Measurements from ENCODE around the gene CCR3.
"Not testable (repeated sequence)": the region's sequence is repeated elsewhere in the genome, so short reads cannot be mapped to it uniquely, and the experiment has no call there.

Gene CCR3

DNA sequence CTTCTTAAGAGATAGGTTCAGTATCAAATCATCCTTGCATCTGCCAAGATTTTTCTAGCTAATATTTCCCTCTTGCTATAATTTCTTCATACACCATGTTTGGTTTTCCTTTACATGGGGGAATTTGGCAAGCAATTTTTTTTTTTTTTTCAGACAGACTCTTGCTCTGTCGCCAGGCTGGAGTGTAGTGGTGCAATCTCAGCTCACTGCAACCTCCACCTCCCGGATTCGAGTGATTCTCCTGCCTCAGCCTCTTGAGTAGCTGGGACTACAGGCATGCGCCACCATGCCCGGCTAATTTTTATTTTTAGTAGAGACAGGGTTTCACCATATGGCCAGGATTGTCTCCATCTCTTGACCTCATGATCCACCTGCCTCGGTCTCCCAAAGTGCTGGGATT lies 34.7 kb upstream of the CCR3 start:
- H3K4me1 ChIP-seq (ENCODE audit: insufficient read depth, low read length); H3K36me3 ChIP-seq (ENCODE audit: insufficient read depth, low read depth, low read length); H3K27me3 ChIP-seq (ENCODE audit: insufficient read depth, low read length); H3K27ac ChIP-seq (ENCODE audit: low read length); H3K9ac ChIP-seq (ENCODE audit: low read depth, low read length); H3K9me3 ChIP-seq (ENCODE audit: insufficient read depth, low read depth, low read length); H3K4me3 ChIP-seq (ENCODE audit: low read length): not testable (repeated sequence)

DNA sequence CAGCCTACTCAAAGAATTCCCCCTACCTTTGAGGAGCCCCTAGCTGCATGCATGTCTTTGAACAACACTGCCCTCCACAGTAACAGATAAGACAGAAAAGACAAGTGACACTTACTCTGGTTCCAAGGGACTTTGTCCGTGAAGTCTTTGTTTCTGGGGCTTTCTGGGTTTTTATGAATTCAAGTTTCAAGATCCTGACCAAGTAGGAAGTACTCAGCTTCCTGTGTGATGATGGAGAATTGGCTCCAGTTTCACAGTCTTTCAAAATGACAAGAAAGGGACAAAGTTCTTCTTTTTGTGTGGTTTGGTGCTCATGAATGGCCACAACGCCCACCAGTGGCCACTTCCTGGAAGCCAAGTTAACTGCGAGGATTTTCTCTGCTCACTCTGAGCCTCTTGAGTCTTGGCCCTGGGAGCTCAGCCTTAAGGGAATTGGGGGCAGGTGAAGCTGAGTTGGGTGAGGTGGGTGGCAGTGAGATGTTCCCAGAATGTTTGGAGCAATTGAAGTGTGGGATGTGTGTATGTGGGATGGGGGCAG lies 34.0 kb upstream of the CCR3 start, which contains the start of gene CCR1:
CCR1 (minus strand) TSS at position 147 of the 538 bp plus-strand sequence. CDS start 4,000 bp downstream, outside the sequence.
- H3K4me3 ChIP-seq (ENCODE audit: low read length): no peak within 1 kb of the TSS
- H3K27ac ChIP-seq (ENCODE audit: low read length): no peak within 1 kb of the TSS
- no peak within 1 kb of the TSS for H3K9ac ChIP-seq (ENCODE audit: low read depth, low read length)
- no peaks in the 10 kb centered on the region for H3K4me1 ChIP-seq (ENCODE audit: insufficient read depth, low read length)
- no peaks in the 10 kb centered on the region for H3K27me3 ChIP-seq (ENCODE audit: insufficient read depth, low read length)
- no peaks in the 10 kb centered on the region for H3K9me3 ChIP-seq (ENCODE audit: insufficient read depth, low read depth, low read length)
- no peaks in the 10 kb centered on the region for H3K36me3 ChIP-seq (ENCODE audit: insufficient read depth, low read depth, low read length)

DNA sequence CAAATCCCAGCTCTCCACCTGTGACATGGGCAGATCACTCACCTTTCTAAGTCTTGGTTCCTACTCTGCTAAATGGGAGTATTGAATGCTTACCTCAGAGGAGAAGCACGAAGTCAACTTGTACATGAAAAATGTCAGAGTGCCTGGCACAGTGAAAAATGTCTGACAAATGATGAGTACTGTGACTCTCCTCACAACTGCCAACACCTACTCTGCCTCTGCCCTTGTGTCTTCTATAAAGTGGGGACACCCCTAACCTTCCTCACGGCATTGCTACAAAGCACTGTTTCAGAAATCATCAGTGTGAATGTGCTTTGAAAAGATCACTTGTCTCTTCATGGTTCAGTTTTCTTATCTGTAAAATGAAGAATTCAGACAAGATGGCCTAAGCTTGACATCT lies 33.2 kb upstream of the CCR3 start:
- Histone ChIP-seq H3K36me3 (ENCODE audit: insufficient read depth, low read depth, low read length) (no peaks in the 10 kb centered on the region), H3K4me3 (ENCODE audit: low read length) (no peak overlapping the region), H3K9me3 (ENCODE audit: insufficient read depth, low read depth, low read length) (no peaks in the 10 kb centered on the region), H3K9ac (ENCODE audit: low read depth, low read length) (no peak overlapping the region), H3K4me1 (ENCODE audit: insufficient read depth, low read length) (no peaks in the 10 kb centered on the region), H3K27ac (ENCODE audit: low read length) (no peak overlapping the region), H3K27me3 (ENCODE audit: insufficient read depth, low read length) (no peaks in the 10 kb centered on the region)

DNA sequence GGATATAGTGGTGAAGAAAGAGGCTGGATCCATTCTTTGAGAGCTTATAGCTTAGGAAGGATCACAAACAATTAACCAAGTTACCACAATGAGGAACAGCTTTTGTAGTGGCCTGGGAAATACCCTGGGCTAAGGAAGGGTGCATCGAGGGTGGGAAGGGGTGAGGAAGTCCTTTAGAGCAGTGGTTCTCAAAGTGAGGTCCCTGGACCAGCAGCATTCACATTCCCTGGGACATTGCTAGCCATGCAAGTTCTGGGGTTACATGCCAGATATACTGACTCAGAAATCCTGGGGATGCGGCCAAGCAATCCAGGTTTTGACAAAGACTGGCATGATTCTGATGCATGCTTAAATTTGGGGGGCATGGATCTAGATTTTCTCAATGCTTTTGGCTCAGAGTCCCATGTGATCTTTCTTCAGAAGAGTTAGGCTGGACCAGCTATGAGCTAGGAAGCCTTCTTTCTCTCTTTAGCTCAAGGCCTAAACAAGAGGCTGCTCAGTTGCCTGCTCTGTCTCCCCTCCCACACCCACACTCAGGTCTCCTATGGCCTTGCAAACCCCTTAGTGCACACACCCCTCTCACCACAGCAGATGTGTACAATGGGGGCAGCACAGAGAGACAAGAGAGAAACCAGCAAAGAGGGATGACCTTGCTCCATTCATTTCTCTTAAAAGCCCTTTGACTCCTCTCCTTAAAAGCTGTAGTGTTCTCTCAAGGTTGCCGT lies 32.4 kb upstream of the CCR3 start:
- Histone ChIP-seq H3K9ac (ENCODE audit: low read depth, low read length) (no peak overlapping the region), H3K9me3 (ENCODE audit: insufficient read depth, low read depth, low read length) (no peaks in the 10 kb centered on the region), H3K4me1 (ENCODE audit: insufficient read depth, low read length) (no peaks in the 10 kb centered on the region), H3K36me3 (ENCODE audit: insufficient read depth, low read depth, low read length) (no peaks in the 10 kb centered on the region), H3K27me3 (ENCODE audit: insufficient read depth, low read length) (no peaks in the 10 kb centered on the region), H3K4me3 (ENCODE audit: low read length) (no peak overlapping the region), H3K27ac (ENCODE audit: low read length) (no peak overlapping the region)

DNA sequence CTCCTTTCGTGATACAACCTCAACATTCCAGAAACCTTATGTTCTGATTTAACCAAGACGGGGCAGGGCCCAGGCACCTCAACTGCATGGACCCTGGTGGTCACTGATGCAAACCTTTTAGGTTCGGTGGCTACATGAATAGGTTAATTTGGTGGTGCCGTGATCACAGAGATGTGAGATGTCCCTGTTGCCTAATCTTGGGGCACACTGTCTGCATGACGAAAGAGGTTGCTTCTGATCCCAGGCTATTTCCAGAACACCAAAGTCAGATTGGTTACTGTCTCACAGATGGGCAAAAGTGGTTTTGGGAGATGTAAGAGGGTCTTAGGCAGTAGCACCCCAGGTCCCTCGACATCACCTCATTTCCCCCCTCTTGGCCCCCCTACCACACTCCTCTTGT lies 30.2 kb upstream of the CCR3 start:
- Histone ChIP-seq H3K27me3 (ENCODE audit: insufficient read depth, low read length) (no peaks in the 10 kb centered on the region), H3K36me3 (ENCODE audit: insufficient read depth, low read depth, low read length) (no peaks in the 10 kb centered on the region), H3K9me3 (ENCODE audit: insufficient read depth, low read depth, low read length) (no peaks in the 10 kb centered on the region), H3K4me1 (ENCODE audit: insufficient read depth, low read length) (no peaks in the 10 kb centered on the region), H3K4me3 (ENCODE audit: low read length) (no peak overlapping the region), H3K27ac (ENCODE audit: low read length) (no peak overlapping the region), H3K9ac (ENCODE audit: low read depth, low read length) (no peak overlapping the region)

DNA sequence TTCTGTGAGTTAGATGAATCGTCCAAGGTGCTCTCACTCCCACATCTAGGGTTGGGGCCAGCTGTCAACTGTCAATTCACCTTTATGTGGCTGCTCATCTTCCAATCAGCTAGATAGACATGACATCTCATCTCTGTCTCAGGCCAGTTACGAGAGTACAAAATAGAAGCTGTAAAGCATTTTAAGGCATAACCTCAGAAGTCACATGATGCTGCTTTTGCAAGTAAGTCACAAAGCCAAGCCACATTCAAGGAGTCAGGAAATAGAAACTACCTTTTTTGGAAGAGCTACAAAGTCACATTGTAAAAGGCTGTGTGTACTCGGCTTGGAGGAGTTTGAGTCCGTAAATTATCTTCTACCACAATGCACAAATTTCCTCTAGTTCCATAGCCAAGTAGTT lies 29.1 kb upstream of the CCR3 start:
- H3K9ac ChIP-seq (ENCODE audit: low read depth, low read length): no peak overlapping the region
- no peaks in the 10 kb centered on the region for H3K4me1 ChIP-seq (ENCODE audit: insufficient read depth, low read length)
- no peaks in the 10 kb centered on the region for H3K36me3 ChIP-seq (ENCODE audit: insufficient read depth, low read depth, low read length)
- H3K9me3 ChIP-seq (ENCODE audit: insufficient read depth, low read depth, low read length): no peaks in the 10 kb centered on the region
- no peaks in the 10 kb centered on the region for H3K27me3 ChIP-seq (ENCODE audit: insufficient read depth, low read length)
- H3K27ac ChIP-seq (ENCODE audit: low read length): no peak overlapping the region
- no peak overlapping the region for H3K4me3 ChIP-seq (ENCODE audit: low read length)

DNA sequence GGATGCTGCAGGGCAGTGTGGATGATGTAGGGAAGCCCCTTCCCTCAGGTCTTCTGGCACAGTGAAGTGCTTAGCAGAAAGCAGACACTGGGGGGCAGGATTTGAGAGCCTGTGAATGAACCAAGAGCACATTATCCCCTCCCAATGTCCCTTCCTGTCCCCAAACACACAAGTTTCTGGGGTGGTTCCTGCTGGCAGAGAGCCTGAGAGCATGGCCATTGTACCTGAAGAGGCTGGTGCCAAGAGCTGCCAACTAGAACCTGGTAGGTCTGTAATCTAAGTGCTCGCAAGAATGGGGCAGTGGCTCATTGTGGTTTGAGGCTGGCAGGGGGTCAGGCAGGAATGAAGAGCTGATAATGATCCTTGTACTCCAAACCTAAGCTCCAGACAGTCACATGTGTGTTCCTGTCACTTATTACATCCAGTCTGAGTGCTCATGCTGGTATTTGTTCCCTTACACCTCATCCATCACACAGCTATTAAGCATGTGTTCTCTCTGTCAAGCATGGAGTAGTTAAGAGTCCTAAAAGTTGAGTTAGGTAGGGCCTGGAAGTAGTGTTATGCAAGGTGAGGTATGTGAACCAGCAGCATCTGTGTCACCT lies 27.4 kb upstream of the CCR3 start:
- H3K27ac ChIP-seq (ENCODE audit: low read length): no peak overlapping the region
- H3K9ac ChIP-seq (ENCODE audit: low read depth, low read length): no peak overlapping the region
- no peak overlapping the region for H3K4me3 ChIP-seq (ENCODE audit: low read length)
- H3K4me1 ChIP-seq (ENCODE audit: insufficient read depth, low read length): no peaks in the 10 kb centered on the region
- H3K27me3 ChIP-seq (ENCODE audit: insufficient read depth, low read length): no peaks in the 10 kb centered on the region
- no peaks in the 10 kb centered on the region for H3K36me3 ChIP-seq (ENCODE audit: insufficient read depth, low read depth, low read length)
- no peaks in the 10 kb centered on the region for H3K9me3 ChIP-seq (ENCODE audit: insufficient read depth, low read depth, low read length)

DNA sequence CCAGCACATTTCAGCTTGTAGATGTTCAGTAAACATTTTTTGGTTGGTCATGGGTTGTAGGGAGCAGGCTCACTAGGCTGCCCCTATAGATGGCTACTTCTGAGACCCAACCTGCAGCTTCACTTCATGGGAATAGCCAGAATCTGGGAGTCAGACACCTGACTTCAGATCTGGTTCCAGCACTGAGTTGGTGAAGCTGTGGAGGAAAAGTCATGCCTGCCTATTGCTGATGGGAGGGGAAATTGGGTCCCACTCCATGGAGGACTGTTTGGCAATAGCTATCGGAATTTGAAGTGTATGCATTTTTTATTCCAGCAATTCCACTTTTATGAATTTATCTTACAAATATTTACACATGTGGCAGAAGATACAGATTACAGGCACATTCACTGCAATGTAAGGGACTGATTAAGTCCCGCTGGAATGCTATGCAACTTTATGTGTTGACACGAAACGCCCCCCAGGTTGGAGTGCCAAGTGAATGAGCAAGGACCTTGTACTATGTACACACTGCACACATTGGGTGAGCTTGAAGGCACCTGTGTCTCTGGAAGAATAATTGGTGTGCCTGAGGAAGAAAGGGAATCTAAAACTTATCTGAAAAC lies 26.3 kb upstream of the CCR3 start:
- H3K9me3 ChIP-seq (ENCODE audit: insufficient read depth, low read depth, low read length): no peaks in the 10 kb centered on the region
- no peak overlapping the region for H3K9ac ChIP-seq (ENCODE audit: low read depth, low read length)
- no peak overlapping the region for H3K4me3 ChIP-seq (ENCODE audit: low read length)
- no peaks in the 10 kb centered on the region for H3K27me3 ChIP-seq (ENCODE audit: insufficient read depth, low read length)
- H3K4me1 ChIP-seq (ENCODE audit: insufficient read depth, low read length): no peaks in the 10 kb centered on the region
- no peaks in the 10 kb centered on the region for H3K36me3 ChIP-seq (ENCODE audit: insufficient read depth, low read depth, low read length)
- no peak overlapping the region for H3K27ac ChIP-seq (ENCODE audit: low read length)

DNA sequence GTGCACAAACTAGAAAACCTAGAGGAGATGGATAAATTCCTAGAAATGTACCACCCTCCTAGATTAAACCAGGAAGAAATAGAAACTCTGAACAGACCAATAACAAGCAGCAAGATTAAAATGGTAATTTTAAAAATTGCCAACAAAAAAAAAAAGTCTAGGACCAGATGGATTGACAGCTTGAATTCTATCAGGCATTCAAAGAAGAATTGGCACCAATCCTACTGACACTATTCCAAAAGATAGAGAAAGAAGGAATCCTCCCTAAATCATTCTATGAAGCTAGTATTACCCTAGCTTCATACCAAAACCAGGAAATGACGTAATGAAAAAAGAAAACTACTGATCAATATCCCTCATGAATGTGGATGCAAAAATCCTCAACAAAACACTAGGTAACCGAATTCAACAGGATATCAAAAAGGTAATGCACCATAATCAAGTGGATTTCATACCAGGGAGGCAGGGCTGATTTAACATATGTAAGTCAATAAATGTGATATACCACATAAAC lies 24.0 kb upstream of the CCR3 start:
- Histone ChIP-seq H3K9ac (ENCODE audit: low read depth, low read length) (no peak overlapping the region), H3K36me3 (ENCODE audit: insufficient read depth, low read depth, low read length) (no peaks in the 10 kb centered on the region), H3K27ac (ENCODE audit: low read length) (no peak overlapping the region), H3K9me3 (ENCODE audit: insufficient read depth, low read depth, low read length) (no peaks in the 10 kb centered on the region), H3K4me1 (ENCODE audit: insufficient read depth, low read length) (no peaks in the 10 kb centered on the region), H3K4me3 (ENCODE audit: low read length) (no peak overlapping the region), H3K27me3 (ENCODE audit: insufficient read depth, low read length) (no peaks in the 10 kb centered on the region)

DNA sequence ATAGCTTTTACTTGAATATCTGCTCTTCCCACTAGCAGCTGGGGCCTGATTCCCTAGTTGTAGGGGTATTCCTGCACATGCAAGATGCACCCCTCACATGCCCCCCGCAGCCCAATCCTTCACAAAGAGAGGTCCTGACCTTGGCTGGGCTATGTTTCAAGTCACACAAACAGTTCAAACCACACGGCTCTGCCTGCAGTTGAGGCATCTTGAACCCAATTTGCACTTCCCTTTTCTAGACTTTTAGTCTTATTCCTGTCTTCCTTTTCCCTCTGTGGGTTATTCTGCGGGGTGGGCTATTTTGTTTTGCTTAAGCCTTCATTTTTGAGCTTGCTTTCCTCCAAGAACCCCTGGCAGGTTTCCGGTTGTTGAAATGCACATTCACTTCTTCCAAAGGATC lies 20.9 kb upstream of the CCR3 start:
- no peak overlapping the region for H3K9ac ChIP-seq (ENCODE audit: low read depth, low read length)
- no peaks in the 10 kb centered on the region for H3K4me1 ChIP-seq (ENCODE audit: insufficient read depth, low read length)
- 0 out of 2 replicates have a peak, but pooled peaks cover 3% of the 10 kb centered on the region for H3K9me3 ChIP-seq (ENCODE audit: insufficient read depth, low read depth, low read length)
- H3K27ac ChIP-seq (ENCODE audit: low read length): no peak overlapping the region
- no peaks in the 10 kb centered on the region for H3K27me3 ChIP-seq (ENCODE audit: insufficient read depth, low read length)
- H3K36me3 ChIP-seq (ENCODE audit: insufficient read depth, low read depth, low read length): no peaks in the 10 kb centered on the region
- H3K4me3 ChIP-seq (ENCODE audit: low read length): no peak overlapping the region

DNA sequence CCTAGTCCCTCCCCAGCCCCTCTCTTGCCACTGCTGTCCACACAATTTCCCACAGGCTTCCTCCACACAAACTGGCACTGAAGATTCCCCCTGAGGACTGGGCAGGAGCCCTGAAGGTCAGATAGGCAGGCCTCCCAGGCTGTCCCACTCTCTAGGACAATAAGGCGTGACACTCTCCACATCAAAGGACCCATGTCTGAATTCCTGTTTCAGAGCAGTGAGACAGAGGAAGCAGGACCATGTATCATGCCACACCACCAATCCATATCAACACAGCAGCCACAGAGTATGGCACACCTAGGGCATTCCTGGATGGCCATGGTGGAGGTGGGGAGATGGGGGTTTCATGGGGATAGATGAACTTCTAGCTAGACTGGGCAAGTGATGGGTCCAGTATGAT lies 20.3 kb upstream of the CCR3 start:
- Histone ChIP-seq H3K4me3 (ENCODE audit: low read length) (no peak overlapping the region), H3K9ac (ENCODE audit: low read depth, low read length) (no peak overlapping the region), H3K9me3 (ENCODE audit: insufficient read depth, low read depth, low read length) (0 out of 2 replicates have a peak, but pooled peaks cover 3% of the 10 kb centered on the region), H3K36me3 (ENCODE audit: insufficient read depth, low read depth, low read length) (no peaks in the 10 kb centered on the region), H3K4me1 (ENCODE audit: insufficient read depth, low read length) (no peaks in the 10 kb centered on the region), H3K27me3 (ENCODE audit: insufficient read depth, low read length) (no peaks in the 10 kb centered on the region), H3K27ac (ENCODE audit: low read length) (no peak overlapping the region)

Measured in iPS-20b (cell line).